AG09309 (cell line): Measurements from ENCODE around the gene COQ8A.

ENCODE experiments used
- DNase-seq: peaks from one replicate; pipeline ENCODE4 v3.0.0-alpha.2; 2010; ENCODE audit warnings: low read depth
- H3K4me3 ChIP-seq: 2 replicates; pipeline ENCODE4 v1.5.1; 2011; ENCODE audit warnings: mild to moderate bottlenecking, low read depth, low read length, moderate library complexity; ENCODE audit not compliant: control insufficient read depth
- CTCF ChIP-seq: IDR thresholded peaks from 2 replicates; pipeline ENCODE4 v1.5.1; 2011; ENCODE audit warnings: mild to moderate bottlenecking, low read depth, low read length, inconsistent platforms; ENCODE audit not compliant: insufficient read depth, control insufficient read depth; ENCODE audit errors: missing control alignments

Gene COQ8A

GRCh38 chr1:226938903-226939437 lies 1.1 kb upstream of the COQ8A start:
- no peak for TF ChIP-seq CTCF
- peak; percentile 14 for DNase-seq
- H3K4me3 ChIP-seq = peak overlapping the region; percentile 58

- peak overlapping the region; percentile 58 for H3K4me3 ChIP-seq
- no peak for DNase-seq
- TF ChIP-seq CTCF = no peak
Observed at GRCh38 chr1:226939438-226940028, 561 bp upstream of the COQ8A start.

- DNase-seq = no peak
- H3K4me3 ChIP-seq = peak overlapping the region; percentile 75
- no peak for TF ChIP-seq CTCF
Observed at GRCh38 chr1:226940806-226941067, 643 bp downstream of the COQ8A start.

- TF ChIP-seq CTCF = no peak
- H3K4me3 ChIP-seq = no peak overlapping the region
Observed at GRCh38 chr1:226942392-226942791, 2.3 kb downstream of the COQ8A start.

GRCh38 chr1:226943156-226943555 lies 3.1 kb downstream of the COQ8A start:
- no peak overlapping the region for H3K4me3 ChIP-seq
- TF ChIP-seq CTCF = no peak
- DNase-seq = no peak

More at GRCh38 chr1:226942392-226942791, 2.3 kb downstream of the COQ8A start:
- DNase-seq = no peak

GRCh38 chr1:226943927-226944326 lies 3.8 kb downstream of the COQ8A start:
- no peak for TF ChIP-seq CTCF
- no peak overlapping the region for H3K4me3 ChIP-seq

More at GRCh38 chr1:226943927-226944326, 3.8 kb downstream of the COQ8A start:
- no peak for DNase-seq
